ENCODE data around the gene DENND1B.
A peak's percentile ranks its signal among the peaks of the same experiment; 100 is the strongest.

Gene DENND1B

GRCh38 chr1:197799271-197799670, 24.0 kb upstream of the DENND1B start:
- no peak overlapping the region for H3K4me3 ChIP-seq (replicated peaks in 1 of 2; ENCODE audit: low read depth in 2 of 2, low read length in 2 of 2)
- peak; percentile 80 to 94 for DNase-seq (ENCODE audit: low read depth in 2 of 2)

DNA sequence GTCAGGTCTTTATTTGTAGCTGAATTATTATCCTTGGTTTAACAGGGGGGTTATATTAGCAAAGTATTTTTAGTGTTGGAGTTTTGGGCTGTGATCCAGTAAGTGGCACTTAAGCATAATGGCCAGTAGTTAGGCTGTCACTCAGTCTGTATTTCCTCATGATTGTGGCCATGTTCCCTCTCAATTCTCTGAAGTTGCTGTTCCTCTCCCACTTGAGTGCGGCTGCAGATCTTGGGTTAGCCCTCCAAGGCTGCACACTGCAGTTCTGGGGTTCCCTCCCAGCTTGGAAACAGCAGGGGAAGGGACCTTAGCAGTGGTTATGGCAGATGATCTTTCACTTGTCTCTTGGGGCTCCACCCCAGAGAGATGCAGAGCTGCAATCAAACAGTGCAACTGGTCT, 23.2 kb upstream of the DENND1B start:
- H3K4me3 ChIP-seq (replicated peaks in 1 of 2; ENCODE audit: low read depth in 2 of 2, low read length in 2 of 2): no peak overlapping the region
- DNase-seq (ENCODE audit: low read depth in 2 of 2): no peak
- TF ChIP-seq CTCF (IDR thresholded peaks at IDR 0.05; ENCODE audit: low read depth, low read length): no peak

More at GRCh38 chr1:197799271-197799670, 24.0 kb upstream of the DENND1B start:
- no peak for TF ChIP-seq CTCF (IDR thresholded peaks at IDR 0.05; ENCODE audit: low read depth, low read length)

DNA sequence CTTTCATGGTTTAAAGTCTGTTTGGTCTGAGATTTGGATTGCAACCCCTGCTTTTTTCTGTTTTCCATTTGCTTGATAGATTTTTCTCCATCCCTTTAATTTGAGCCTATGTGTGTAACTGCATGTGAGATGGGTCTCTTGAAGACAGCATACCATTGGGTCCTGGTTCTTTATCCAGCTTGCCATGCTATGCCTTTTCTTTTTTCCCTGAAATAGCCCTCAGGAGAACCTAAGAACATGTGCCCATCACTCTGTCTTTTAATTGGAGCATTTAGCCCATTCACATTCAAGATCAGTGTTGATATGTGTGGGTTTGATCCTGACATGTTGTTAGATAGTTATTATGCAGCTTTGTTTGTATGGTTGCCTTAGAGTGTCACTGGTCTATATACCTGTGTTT, 21.7 kb upstream of the DENND1B start:
- DNase-seq (ENCODE audit: low read depth in 2 of 2): no peak
- no peak for TF ChIP-seq CTCF (IDR thresholded peaks at IDR 0.05; ENCODE audit: low read depth, low read length)
- H3K4me3 ChIP-seq (replicated peaks in 1 of 2; ENCODE audit: low read depth in 2 of 2, low read length in 2 of 2): no peak overlapping the region

GRCh38 chr1:197788741-197789739, 13.8 kb upstream of the DENND1B start:
- no peak for TF ChIP-seq CTCF (IDR thresholded peaks at IDR 0.05; ENCODE audit: low read depth, low read length)
- H3K4me3 ChIP-seq (replicated peaks in 1 of 2; ENCODE audit: low read depth in 2 of 2, low read length in 2 of 2): no peak overlapping the region

GRCh38 chr1:197787623-197788536, 12.6 kb upstream of the DENND1B start:
- TF ChIP-seq CTCF (IDR thresholded peaks at IDR 0.05; ENCODE audit: low read depth, low read length): no peak
- DNase-seq (ENCODE audit: low read depth in 2 of 2): no peak

More at GRCh38 chr1:197788741-197789739, 13.8 kb upstream of the DENND1B start:
- DNase-seq (ENCODE audit: low read depth in 2 of 2): no peak

DNA sequence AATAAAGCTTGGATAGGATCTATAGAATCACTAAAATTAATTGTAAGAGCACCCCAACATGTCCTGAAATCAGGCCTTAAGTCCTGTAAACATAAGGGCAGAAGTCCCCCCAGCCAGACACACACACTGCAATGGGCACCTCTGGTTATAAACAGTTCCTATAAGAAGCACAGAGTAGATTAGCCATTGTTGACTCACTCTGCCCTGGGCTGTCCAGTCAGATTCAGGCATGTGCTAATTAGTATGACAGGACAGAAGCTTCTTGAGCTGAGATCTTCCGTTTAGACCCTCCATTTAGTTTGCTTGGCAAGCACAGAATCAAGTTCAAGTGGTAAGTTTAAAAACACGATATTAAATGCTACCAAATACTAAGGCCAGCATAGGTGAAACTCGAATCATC, 11.8 kb upstream of the DENND1B start:
- DNase-seq (ENCODE audit: low read depth in 2 of 2): peak in 1 of 2 donors; percentile 35
- no peak overlapping the region for H3K4me3 ChIP-seq (replicated peaks in 1 of 2; ENCODE audit: low read depth in 2 of 2, low read length in 2 of 2)
- no peak for TF ChIP-seq CTCF (IDR thresholded peaks at IDR 0.05; ENCODE audit: low read depth, low read length)

More at GRCh38 chr1:197787623-197788536, 12.6 kb upstream of the DENND1B start:
- H3K4me3 ChIP-seq (replicated peaks in 1 of 2; ENCODE audit: low read depth in 2 of 2, low read length in 2 of 2): no peak overlapping the region
